HEK293 (cell line): ENCODE measurements around the gene BRWD1.

ENCODE experiments used
- CTCF ChIP-seq: fragments of 450-650 bp; formaldehyde crosslinking; IDR thresholded peaks from 2 replicates; pipeline ENCODE4 v1.5.1; 2016; ENCODE audit warnings: missing biosample characterization, missing genetic modification characterization
- GLIS1 ChIP-seq: fragments of 450-650 bp; formaldehyde crosslinking; IDR thresholded peaks from 2 replicates; pipeline ENCODE4 v1.5.1; 2016; ENCODE audit warnings: missing biosample characterization, missing genetic modification characterization
- HOXA7 ChIP-seq: sonication (generic); formaldehyde crosslinking; IDR thresholded peaks from 2 replicates; pipeline ENCODE4 v1.8.1; 2022; ENCODE audit warnings: missing genetic modification reagents, borderline replicate concordance
- IKZF3 ChIP-seq: fragments of 450-650 bp; IDR thresholded peaks from 2 replicates; pipeline ENCODE4 v1.5.0; 2018; ENCODE audit warnings: missing biosample characterization, mild to moderate bottlenecking, missing genetic modification characterization, moderate library complexity
- KLF9 ChIP-seq: fragments of 450-650 bp; formaldehyde crosslinking; IDR thresholded peaks from 2 replicates; pipeline ENCODE4 v1.5.1; 2016; ENCODE audit warnings: missing biosample characterization, missing genetic modification characterization, low read depth
- PRDM2 ChIP-seq: fragments of 450-650 bp; formaldehyde crosslinking; IDR thresholded peaks from 2 replicates; pipeline ENCODE4 v1.5.1; 2016; ENCODE audit warnings: missing biosample characterization, missing genetic modification characterization, borderline replicate concordance
- TCF7L2 ChIP-seq: IDR thresholded peaks from 2 replicates; pipeline ENCODE4 v1.6.1; 2011; ENCODE audit warnings: low read depth, mild to moderate bottlenecking, inconsistent platforms, low read length, moderate library complexity, borderline replicate concordance
- ZNF114 ChIP-seq: fragments of 450-650 bp; formaldehyde crosslinking; IDR thresholded peaks from 2 replicates; pipeline ENCODE4 v1.5.0; 2017; ENCODE audit warnings: missing biosample characterization, missing genetic modification characterization
- ZNF121 ChIP-seq: fragments of 450-650 bp; formaldehyde crosslinking; IDR thresholded peaks from 2 replicates; pipeline ENCODE4 v1.5.1; 2016; ENCODE audit warnings: missing biosample characterization, missing genetic modification characterization
- ZNF248 ChIP-seq: fragments of 450-650 bp; formaldehyde crosslinking; IDR thresholded peaks from 2 replicates; pipeline ENCODE4 v1.5.1; 2017; ENCODE audit warnings: missing biosample characterization, missing genetic modification characterization
- ZNF26 ChIP-seq: fragments of 450-650 bp; formaldehyde crosslinking; IDR thresholded peaks from 2 replicates; pipeline ENCODE4 v1.5.1; 2016; ENCODE audit warnings: missing biosample characterization, missing genetic modification characterization
- ZNF266 ChIP-seq: fragments of 450-650 bp; formaldehyde crosslinking; IDR thresholded peaks from 2 replicates; pipeline ENCODE4 v1.5.1; 2016; ENCODE audit warnings: missing biosample characterization, missing genetic modification characterization, low read depth
- ZNF311 ChIP-seq: fragments of 450-650 bp; formaldehyde crosslinking; IDR thresholded peaks from 2 replicates; pipeline ENCODE4 v1.5.1; 2017; ENCODE audit warnings: missing biosample characterization, missing genetic modification characterization, borderline replicate concordance
- ZNF394 ChIP-seq: fragments of 450-650 bp; formaldehyde crosslinking; IDR thresholded peaks from 2 replicates; pipeline ENCODE4 v1.5.1; 2016; ENCODE audit warnings: missing biosample characterization, missing genetic modification characterization, mild to moderate bottlenecking, moderate library complexity, borderline replicate concordance
- ZNF398 ChIP-seq: fragments of 450-650 bp; formaldehyde crosslinking; IDR thresholded peaks from 2 replicates; pipeline ENCODE4 v1.5.1; 2017; ENCODE audit warnings: missing biosample characterization, missing genetic modification characterization
- ZNF518A ChIP-seq: fragments of 450-650 bp; formaldehyde crosslinking; conservative IDR thresholded peaks from 2 replicates; pipeline ENCODE4 v1.5.1; 2016; ENCODE audit warnings: low read depth, missing biosample characterization, missing genetic modification characterization
- ZNF529 ChIP-seq: fragments of 450-650 bp; formaldehyde crosslinking; IDR thresholded peaks from 2 replicates; pipeline ENCODE4 v1.5.1; 2017; ENCODE audit warnings: missing genetic modification characterization, missing biosample characterization; ENCODE audit not compliant: insufficient replicate concordance
- ZNF629 ChIP-seq: fragments of 450-650 bp; formaldehyde crosslinking; IDR thresholded peaks from 2 replicates; pipeline ENCODE4 v1.5.1; 2017; ENCODE audit warnings: missing biosample characterization, missing genetic modification characterization
- ZNF677 ChIP-seq: fragments of 450-650 bp; IDR thresholded peaks from 2 replicates; pipeline ENCODE4 v1.5.0; 2018; ENCODE audit warnings: missing biosample characterization, mild to moderate bottlenecking, missing genetic modification characterization, moderate library complexity
- ZNF830 ChIP-seq: fragments of 450-650 bp; IDR thresholded peaks from 2 replicates; pipeline ENCODE4 v1.5.0; 2018; ENCODE audit warnings: missing biosample characterization, missing genetic modification characterization, low read depth, mild to moderate bottlenecking, moderate library complexity

Gene BRWD1

GRCh38 chr21:39348355-39349210, 35.2 kb upstream of the BRWD1 start, which contains the start of gene HMGN1 (continued):
- TF ChIP-seq CTCF (tag by site-specific recombination) (no peak), ZNF248 (tag by site-specific recombination) (no peak), ZNF26 (tag by site-specific recombination) (no peak), GLIS1 (tag by site-specific recombination) (no peak; the same call in none of the 2 replicates), ZNF398 (tag by site-specific recombination) (peak; percentile 75), TCF7L2 (no peak), ZNF830 (tag by site-specific recombination) (no peak), KLF9 (tag by site-specific recombination) (no peak), ZNF518A (tag by site-specific recombination) (no peak), IKZF3 (tag by site-specific recombination) (peak; percentile 32; the same call in 1 of the 2 replicates), PRDM2 (tag by site-specific recombination) (no peak), HOXA7 (CRISPR knock-in tag) (no peak), ZNF394 (tag by site-specific recombination) (0 out of 2 replicates have a peak, but pooled peaks have one; percentile 12), ZNF266 (tag by site-specific recombination) (no peak), ZNF629 (tag by site-specific recombination) (peak; percentile 88), ZNF121 (tag by site-specific recombination) (no peak), ZNF529 (tag by site-specific recombination) (no peak), ZNF114 (no peak), ZNF677 (peak; percentile 56; the same call in 1 of the 2 replicates), ZNF311 (tag by site-specific recombination) (no peak)
